NCI-H128 (cell line): ENCODE measurements around the gene REPIN1.

ENCODE experiments used
- DNase-seq: peaks from one replicate; lab custom pipeline; 2025; ENCODE audit not compliant: unreplicated experiment; lab: John Stamatoyannopoulos, UW

REPIN1 gene

GRCh38 chr7:150359622-150360362 is 8.8 kb upstream of the REPIN1 start:
- DNase-seq, result no peak

GRCh38 chr7:150360363-150361058 is 8.1 kb upstream of the REPIN1 start:
- DNase-seq, result no peak

DNA sequence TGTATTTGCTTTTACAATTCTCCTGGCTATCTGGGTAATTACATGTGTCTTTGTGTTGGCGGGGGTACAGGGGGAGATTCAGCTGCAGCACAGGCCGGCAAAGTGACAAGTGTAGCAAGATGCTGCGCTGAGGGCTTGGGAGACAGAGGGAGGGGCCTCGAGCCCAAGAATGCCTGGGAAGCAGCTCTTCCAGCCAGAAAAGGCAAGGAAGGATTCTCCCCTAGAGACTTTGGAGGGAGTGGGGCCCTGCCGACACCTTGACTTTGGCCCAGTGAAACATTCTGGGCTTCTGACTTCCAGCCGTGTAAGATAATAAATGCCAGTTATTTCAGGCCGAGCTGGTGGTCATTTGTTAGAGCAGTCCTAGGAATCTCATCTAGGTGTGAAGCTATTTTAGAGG is 7.2 kb upstream of the REPIN1 start:
- DNase-seq, result no peak

DNA sequence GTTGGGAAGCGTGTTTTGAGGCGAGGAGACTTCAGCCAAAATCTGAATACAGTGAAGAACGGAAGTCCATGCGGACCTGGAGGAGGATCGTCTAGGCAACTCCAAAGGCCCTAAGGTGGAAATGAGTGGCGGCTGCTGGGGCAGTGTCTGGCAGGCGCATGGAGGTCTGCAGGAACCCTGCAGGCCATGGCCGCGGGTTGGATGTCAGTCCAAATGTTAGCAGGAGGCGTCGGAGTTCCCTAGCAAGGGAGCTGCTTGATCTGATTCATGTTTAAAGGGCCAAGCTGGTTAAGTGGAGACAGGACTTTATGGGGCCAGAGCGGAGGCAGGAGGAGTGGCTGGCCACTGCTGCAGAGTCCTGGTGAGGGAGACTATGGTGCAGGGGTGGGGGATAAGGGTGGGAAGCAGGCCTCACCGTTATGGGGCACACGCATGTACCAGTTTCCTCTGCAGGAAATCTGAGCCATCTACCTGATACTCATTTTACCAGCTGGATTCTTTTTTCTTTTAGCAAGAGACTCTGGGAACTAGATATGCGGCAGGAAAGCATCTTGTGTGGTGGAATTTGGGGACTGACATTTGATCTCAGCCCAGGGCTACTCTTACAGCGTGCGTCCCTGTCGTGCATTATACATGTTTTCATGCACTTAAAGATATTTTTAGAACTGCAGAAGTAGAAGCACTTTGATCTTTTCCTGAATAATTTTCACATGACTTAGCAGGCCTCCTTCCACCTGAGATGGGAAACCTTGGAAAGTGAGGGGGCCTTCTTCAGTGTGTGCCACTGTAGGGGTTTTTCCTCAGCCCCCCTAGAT is 6.6 kb upstream of the REPIN1 start:
- no peak for DNase-seq

DNA sequence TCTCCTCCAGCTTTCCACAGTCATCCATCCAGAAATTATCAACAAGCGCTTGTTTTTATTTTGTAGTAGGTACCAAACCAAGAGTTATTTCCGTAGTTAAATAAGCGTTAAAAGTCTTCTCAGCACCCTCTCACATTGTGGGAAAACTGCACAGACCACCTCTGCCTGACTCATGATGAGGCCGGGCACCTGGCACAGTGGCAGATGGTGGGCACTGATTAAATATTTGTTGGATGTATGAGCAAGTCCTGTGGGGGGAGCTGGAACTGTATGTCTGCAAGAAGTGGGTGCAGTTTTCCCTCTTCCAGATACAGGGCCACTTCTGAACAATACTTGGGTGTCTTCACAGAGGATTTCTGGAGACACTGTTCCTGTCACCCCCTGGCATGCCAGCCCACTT is 5.3 kb upstream of the REPIN1 start:
- no peak for DNase-seq

- no peak for DNase-seq
These were observed 4.8 kb upstream of the REPIN1 start for GRCh38 chr7:150363872-150364271.

GRCh38 chr7:150365194-150365593 is 3.4 kb upstream of the REPIN1 start:
- DNase-seq, result no peak

DNA sequence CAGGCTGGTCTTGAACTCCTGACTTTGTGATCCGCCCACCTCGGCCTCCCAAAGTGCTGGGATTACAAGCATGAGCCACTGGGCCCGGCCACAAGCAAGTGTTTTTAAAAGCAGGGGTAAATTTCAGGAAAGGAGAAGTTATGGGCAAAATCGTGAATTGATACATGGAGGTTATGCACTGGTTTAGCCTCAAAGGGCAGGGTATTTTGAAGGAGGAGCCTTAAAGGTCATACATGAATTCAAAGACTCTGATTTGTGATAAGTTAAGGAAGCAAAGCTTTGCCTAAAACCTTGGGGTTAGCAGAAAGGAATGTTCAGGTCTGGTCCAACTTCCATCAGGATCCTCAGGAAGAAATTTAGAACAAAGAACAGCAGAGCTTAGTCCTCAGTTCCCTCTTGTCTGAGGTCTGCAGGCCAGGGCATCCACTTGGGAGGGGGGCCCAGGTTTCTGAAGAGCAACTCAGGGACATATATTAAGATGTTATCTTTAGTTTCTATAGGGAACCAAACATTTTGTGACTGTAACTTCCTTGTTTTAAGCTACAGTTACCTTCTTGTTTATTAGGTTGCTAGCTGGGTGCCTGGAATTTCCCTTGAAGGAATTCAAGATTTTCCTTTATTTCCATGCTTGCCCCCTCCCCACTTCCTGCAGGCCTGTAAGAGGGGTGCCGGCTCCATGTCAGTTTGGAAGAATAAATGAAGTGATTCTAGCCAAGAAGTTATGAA is 2.8 kb upstream of the REPIN1 start:
- DNase-seq, result no peak

DNA sequence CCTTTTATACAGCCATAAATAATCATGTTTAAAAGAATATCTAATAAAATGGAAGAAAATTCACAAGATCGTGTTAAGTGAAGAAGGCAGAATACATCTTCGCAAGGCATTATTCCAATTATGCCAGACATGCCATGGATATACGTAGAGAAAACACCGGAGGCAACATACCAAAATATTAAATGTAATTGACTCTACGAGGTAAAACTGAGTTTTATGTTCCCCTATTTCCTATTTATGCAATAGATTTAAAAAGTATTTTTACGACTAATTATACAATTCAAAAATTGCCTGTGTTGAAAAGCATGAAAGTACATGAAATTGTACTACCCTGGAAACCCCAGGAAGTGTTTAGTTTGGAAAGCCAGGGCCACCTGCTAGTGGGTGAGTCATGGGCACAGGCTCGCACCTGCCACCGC is 936 bp upstream of the REPIN1 start:
- no peak for DNase-seq

- DNase-seq, result no peak
These were observed 494 bp downstream of the REPIN1 start for GRCh38 chr7:150368884-150369747.

DNA sequence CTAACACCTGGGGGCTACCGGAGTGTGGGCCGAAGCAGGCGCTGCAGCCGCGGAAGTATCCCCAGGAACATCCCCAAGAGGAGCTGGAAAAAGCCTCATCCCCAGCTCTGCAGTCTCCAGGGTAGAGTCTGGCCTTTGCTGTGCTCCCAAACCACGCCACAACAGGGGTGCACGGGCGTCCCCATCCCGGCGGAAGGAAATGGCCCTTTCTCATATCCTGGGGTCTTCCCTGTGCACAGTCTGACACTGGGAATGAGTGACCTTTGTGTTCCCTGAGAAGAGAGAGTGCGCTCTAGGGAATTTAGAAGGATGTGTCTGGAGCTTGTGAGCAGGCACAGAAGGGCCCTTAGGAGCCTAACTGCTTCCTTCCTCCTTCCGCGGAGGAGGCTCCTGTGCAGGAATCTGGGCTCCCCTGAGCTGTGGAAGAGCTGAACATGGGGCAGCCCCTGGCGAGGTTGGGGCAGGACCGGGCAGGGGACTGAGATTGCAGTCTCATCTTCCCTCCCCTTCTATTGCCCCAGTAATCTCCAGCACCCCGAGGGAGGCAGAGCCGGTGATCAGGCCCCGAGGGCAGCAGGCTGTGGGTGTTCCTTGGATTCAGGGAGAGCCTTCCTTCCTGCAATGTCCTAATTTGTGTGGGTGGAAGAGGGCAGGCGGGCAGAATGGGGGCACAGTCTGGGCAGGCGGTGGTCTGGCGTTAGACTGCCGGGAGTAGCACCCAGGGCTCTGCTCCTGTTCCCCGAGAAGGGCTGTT is 1.3 kb downstream of the REPIN1 start:
- no peak for DNase-seq

DNA sequence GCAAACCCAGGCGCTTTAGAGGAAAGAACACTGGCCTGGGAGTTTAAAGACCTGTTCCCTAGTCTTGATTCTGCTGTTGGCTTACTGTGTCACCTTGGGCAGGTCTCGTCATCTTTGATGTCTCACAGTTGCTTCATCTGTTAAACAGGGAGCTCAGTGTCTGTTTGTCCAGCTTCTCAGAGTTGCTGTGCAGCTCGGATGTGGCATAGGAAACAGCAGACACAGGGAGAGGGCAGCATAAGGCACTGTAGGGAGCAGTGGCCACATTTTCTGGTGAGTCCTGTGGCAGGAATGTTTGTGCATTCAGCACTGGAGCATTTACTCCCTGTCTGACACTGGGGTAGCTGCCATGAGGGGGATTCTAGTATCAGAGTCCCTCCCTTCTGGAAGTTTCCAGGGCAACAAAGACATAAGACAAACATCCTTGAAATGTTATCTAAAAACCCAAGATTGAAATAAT is 2.0 kb downstream of the REPIN1 start:
- no peak for DNase-seq

DNA sequence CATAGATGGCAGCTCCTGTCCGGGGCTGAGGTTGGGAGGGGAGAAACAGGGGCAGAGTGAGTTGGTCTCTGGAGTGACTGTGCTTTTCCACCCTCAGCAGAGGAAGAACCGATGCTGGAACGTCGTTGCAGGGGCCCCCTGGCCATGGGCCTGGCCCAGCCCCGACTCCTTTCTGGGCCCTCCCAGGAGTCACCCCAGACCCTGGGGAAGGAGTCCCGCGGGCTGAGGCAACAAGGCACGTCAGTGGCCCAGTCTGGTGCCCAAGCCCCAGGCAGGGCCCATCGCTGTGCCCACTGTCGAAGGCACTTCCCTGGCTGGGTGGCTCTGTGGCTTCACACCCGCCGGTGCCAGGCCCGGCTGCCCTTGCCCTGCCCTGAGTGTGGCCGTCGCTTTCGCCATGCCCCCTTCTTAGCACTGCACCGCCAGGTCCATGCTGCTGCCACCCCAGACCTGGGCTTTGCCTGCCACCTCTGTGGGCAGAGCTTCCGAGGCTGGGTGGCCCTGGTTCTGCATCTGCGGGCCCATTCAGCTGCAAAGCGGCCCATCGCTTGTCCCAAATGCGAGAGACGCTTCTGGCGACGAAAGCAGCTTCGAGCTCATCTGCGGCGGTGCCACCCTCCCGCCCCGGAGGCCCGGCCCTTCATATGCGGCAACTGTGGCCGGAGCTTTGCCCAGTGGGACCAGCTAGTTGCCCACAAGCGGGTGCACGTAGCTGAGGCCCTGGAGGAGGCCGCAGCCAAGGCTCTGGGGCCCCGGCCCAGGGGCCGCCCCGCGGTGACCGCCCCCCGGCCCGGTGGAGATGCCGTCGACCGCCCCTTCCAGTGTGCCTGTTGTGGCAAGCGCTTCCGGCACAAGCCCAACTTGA is 2.7 kb downstream of the REPIN1 start:
- no peak for DNase-seq

DNA sequence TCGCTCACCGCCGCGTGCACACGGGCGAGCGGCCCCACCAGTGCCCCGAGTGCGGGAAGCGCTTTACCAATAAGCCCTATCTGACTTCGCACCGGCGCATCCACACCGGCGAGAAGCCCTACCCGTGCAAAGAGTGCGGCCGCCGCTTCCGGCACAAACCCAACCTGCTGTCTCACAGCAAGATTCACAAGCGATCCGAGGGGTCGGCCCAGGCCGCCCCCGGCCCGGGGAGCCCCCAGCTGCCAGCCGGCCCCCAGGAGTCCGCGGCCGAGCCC is 3.3 kb downstream of the REPIN1 start:
- no peak for DNase-seq

- DNase-seq, result no peak
These were observed 3.8 kb downstream of the REPIN1 start for GRCh38 chr7:150372271-150373048.

DNA sequence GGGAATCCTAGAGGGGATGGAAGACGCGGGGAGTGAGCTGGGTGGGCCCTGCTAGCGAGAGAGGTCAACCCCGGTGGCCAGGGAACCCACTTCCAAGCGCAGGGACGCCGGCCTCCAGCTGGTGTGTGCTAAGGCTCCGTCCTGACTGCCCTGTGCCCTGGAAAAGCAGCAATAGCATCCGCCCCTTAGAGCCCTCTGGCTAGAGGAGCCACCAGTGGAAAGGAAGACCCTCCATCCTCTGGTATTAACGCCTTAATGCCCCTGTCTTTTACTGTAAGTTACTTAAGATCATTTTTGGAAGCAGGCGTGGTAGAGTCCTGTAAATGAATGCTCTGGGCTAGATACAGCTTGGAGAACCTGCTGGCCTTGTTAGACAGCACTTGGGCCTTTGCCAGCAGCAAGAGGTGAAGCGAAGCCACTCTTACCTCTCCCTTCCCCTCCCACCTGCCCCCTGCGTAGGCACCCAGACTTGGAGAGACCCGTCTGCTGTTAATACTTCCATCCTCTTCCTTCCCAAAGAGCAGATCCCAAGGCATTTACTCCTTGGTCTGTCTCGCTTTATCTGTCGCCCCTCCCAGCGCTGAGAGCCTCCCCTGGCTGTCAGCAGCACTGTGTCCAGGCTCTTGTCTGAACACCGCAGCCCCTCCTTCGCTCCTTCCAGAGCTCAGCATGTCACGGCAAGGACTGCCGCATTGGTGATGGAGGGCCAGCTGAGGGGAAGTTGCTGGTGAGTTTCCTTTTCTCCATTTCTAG is 4.6 kb downstream of the REPIN1 start:
- DNase-seq, result no peak

GRCh38 chr7:150374026-150374425 is 5.4 kb downstream of the REPIN1 start:
- no peak for DNase-seq
